Uterus (tissue), 4 donors: Measurements from ENCODE around the gene RPS6KA2. TPM values are rescaled to one million over a fixed set of nuclear protein-coding genes. Genes with fewer than 3 reads are reported as not detected.

Experiments used
- DNase-seq, 2 donors: peaks; one replicate each; pipeline ENCODE4 v3.0.0-alpha.2; 2019 to 2020
- H3K27ac ChIP-seq, 2 donors: fragments of 200-600 bp; sonication (generic); 1 replicate in 1 of 2; 2 replicates in 1 of 2; pipeline ENCODE4 v1.5.1; 2016 to 2018
- H3K27me3 ChIP-seq, 2 donors: fragments of 200-600 bp; sonication (generic); one replicate each; pipeline ENCODE4 v1.5.1; 2018 to 2019; ENCODE audit warnings: control low read depth in 1 of 2
- H3K36me3 ChIP-seq, 2 donors: fragments of 200-600 bp; sonication (generic); one replicate each; pipeline ENCODE4 v1.5.1; 2019; ENCODE audit warnings: control low read depth in 1 of 2
- H3K4me1 ChIP-seq, 2 donors: fragments of 200-600 bp; sonication (generic); one replicate each; pipeline ENCODE4 v1.5.1; 2018 to 2019; ENCODE audit warnings: control low read depth in 1 of 2
- H3K4me3 ChIP-seq, 2 donors: fragments of 200-600 bp; sonication (generic); 1 replicate in 1 of 2; 2 replicates in 1 of 2; pipeline ENCODE4 v1.5.1; 2018 to 2019; ENCODE audit warnings: mild to moderate bottlenecking in 1 of 2
- H3K9me3 ChIP-seq, 2 donors: fragments of 200-600 bp; sonication (generic); one replicate each; pipeline ENCODE4 v1.5.1; 2019; ENCODE audit warnings: control low read depth in 1 of 2
- POLR2A ChIP-seq, 2 donors: fragments of 450-650 bp; IDR thresholded peaks; one replicate each; pipeline ENCODE4 v1.6.1; 2016; ENCODE audit warnings: antibody characterized with exemption in 2 of 2, mild to moderate bottlenecking in 1 of 2, moderate library complexity in 1 of 2
- intact Hi-C: fragments of 100-400 bp; cut with DNase I; formaldehyde crosslinking; loops from one replicate; pipeline ENCODE4 v1.15.1; 2023; ENCODE audit warnings: low total_unique reads
- total RNA-seq, 4 donors: library from RNA; depleted of rRNA in 3 of 4; stranded (reverse); fragments of >200 nt in 3 of 4; gene quantifications; one replicate each; pipeline versions ENCODE4 v1.1.0 to v1.2.4, GENCODE V29; 2014 to 2023
- TF ChIP-seq, protein P1 (sequence below), 4 experiments: fragments of 200-600 bp in 2 of 4; fragments of 450-650 bp in 2 of 4; sonication (generic) in 2 of 4; IDR thresholded peaks; one replicate each; pipeline ENCODE4 v1.5.1; 2016 to 2019; ENCODE audit warnings: antibody characterized with exemption in 4 of 4, mild to moderate bottlenecking in 2 of 4, moderate library complexity in 1 of 4
- donor health status: DM: yes; HTN: yes; CAD: no.

RPS6KA2 gene
- total RNA-seq, 4 donors from 2014 or later = 34.0 to 78.4 (median 55.8) TPM

DNA sequence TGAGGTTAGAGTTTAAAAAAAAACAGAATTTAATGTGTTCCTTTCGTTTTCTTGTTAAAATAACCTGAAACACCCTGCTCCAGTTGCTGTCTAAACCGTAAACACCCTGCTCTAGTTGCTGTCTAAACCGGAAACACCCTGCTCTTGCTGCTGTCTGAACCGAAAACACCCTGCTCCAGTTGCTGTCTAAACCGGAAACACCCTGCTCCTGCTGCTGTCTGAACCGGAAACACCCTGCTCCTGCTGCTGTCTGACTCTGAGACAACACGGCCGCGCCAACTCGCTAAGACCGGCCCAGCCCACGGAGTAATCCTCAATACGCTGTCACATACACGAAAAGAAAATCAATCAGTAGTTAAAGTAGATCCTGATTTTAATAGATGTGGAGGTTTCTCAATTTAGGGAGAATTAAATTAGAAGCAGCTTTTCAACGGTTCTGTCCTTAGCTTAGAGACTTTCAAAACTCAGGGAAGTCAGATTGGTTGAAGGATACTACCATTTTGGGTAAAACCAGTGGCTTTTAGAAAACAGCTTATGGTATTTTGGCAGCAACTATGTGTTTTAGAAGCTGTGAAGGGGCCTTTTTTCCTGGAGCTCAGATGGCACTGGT, 138.9 kb downstream of the RPS6KA2 start:
- no peaks in the 10 kb centered on the region for H3K36me3 ChIP-seq
- H3K4me1 ChIP-seq = no peaks in the 10 kb centered on the region
- no peak for TF ChIP-seq POLR2A (IDR thresholded peaks at IDR 0.05)
- TF ChIP-seq, protein P1, sequence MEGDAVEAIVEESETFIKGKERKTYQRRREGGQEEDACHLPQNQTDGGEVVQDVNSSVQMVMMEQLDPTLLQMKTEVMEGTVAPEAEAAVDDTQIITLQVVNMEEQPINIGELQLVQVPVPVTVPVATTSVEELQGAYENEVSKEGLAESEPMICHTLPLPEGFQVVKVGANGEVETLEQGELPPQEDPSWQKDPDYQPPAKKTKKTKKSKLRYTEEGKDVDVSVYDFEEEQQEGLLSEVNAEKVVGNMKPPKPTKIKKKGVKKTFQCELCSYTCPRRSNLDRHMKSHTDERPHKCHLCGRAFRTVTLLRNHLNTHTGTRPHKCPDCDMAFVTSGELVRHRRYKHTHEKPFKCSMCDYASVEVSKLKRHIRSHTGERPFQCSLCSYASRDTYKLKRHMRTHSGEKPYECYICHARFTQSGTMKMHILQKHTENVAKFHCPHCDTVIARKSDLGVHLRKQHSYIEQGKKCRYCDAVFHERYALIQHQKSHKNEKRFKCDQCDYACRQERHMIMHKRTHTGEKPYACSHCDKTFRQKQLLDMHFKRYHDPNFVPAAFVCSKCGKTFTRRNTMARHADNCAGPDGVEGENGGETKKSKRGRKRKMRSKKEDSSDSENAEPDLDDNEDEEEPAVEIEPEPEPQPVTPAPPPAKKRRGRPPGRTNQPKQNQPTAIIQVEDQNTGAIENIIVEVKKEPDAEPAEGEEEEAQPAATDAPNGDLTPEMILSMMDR (IDR thresholded peaks at IDR 0.05) = no peak
- H3K9me3 ChIP-seq = no peaks in the 10 kb centered on the region
- no peak overlapping the region for H3K4me3 ChIP-seq
- H3K27ac ChIP-seq = peak overlapping the region; percentile 11 to 61
- H3K27me3 ChIP-seq = no peaks in the 10 kb centered on the region
- DNase-seq = peak in 1 of 2 donors; percentile 60
- intact Hi-C loops = no loop called here

DNA sequence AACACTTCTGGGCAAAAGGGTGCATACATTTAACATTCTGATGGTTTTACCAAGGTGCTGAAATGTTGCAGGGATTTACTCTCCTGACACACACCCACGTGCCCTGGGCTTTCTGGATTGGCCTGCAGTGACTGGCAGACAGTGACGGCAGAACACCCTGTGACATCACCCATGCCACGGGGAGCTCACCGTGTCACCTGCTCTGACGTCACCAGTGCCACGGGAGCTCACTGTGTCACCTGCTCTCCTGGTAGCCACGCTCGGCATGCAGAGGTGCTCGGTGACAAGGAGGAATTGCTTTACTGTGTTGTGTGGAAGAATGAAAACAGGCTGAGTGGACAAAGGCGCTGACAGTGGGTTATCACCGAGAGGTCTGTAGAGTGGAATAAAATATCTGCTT, 139.9 kb downstream of the RPS6KA2 start:
- DNase-seq = no peak
- intact Hi-C loops = no loop called here
- Histone ChIP-seq H3K27ac (peak overlapping the region in 1 of 2 donors; percentile 61), H3K9me3 (no peaks in the 10 kb centered on the region), H3K4me1 (no peaks in the 10 kb centered on the region), H3K4me3 (no peak overlapping the region), H3K36me3 (no peaks in the 10 kb centered on the region), H3K27me3 (no peaks in the 10 kb centered on the region)
- TF ChIP-seq, protein P1 (IDR thresholded peaks at IDR 0.05) = no peak

DNA sequence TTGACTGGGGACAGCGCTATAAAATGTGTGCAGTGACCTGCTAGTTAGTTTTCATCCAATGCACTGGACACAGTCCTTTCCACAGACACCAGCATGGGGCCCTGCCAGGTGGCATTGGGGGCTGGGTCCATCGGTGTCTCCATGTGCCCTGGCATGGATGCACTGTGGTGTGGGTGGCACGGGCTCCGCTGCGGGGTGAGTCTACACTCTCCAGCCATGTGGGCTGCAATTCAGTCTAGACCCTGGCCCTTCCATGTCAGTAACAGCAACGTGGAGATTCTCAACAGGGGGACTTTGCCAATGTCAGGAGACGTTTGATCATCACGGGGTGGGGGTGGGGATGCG, 140.5 kb downstream of the RPS6KA2 start:
- intact Hi-C loops = no loop called here
- Histone ChIP-seq H3K4me1 (no peaks in the 10 kb centered on the region), H3K36me3 (no peaks in the 10 kb centered on the region), H3K27ac (no peak overlapping the region), H3K27me3 (no peaks in the 10 kb centered on the region), H3K9me3 (no peaks in the 10 kb centered on the region), H3K4me3 (no peak overlapping the region)
- DNase-seq = no peak
- TF ChIP-seq, protein P1 (IDR thresholded peaks at IDR 0.05) = no peak
- TF ChIP-seq POLR2A (IDR thresholded peaks at IDR 0.05) = no peak

GRCh38 chr6:166485651-166486535, 141.2 kb downstream of the RPS6KA2 start:
- TF ChIP-seq, protein P1 (IDR thresholded peaks at IDR 0.05) = no peak
- no peak for TF ChIP-seq POLR2A (IDR thresholded peaks at IDR 0.05)
- no peaks in the 10 kb centered on the region for H3K9me3 ChIP-seq
- intact Hi-C loops = no loop called here
- no peaks in the 10 kb centered on the region for H3K27me3 ChIP-seq
- H3K36me3 ChIP-seq = no peaks in the 10 kb centered on the region
- no peak overlapping the region for H3K4me3 ChIP-seq
- no peaks in the 10 kb centered on the region for H3K4me1 ChIP-seq
- H3K27ac ChIP-seq = no peak overlapping the region
- DNase-seq = no peak

- Histone ChIP-seq H3K9me3 (no peaks in the 10 kb centered on the region), H3K4me3 (no peak overlapping the region), H3K27ac (no peak overlapping the region), H3K36me3 (no peaks in the 10 kb centered on the region), H3K27me3 (no peaks in the 10 kb centered on the region), H3K4me1 (no peaks in the 10 kb centered on the region)
- no peak for DNase-seq
- no peak for TF ChIP-seq POLR2A (IDR thresholded peaks at IDR 0.05)
- TF ChIP-seq, protein P1 (IDR thresholded peaks at IDR 0.05) = no peak
- intact Hi-C loops = no loop called here
Measured at GRCh38 chr6:166484863-166485262, 142.2 kb downstream of the RPS6KA2 start.
